ENCODE measurements around the gene CACNA2D3.

DNA sequence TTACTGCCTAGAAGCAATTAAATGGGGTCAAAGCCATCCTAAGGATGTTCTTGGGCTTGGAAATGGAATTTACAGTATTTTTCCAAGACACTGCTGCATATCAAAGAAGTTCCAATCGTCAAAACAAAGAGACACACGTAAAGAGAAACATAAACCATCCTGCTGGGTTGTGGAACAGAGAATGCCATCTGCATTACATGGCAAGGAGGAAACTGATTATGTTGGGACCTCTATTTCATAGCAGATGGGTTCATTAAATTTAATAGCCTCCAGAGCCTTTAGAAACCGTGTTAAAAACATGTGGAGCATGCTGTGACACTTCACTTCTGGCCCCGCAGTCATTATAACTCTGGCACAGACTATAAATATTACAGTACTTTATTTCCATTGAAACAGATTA is 650.9 kb downstream of the CACNA2D3 start:
- TF ChIP-seq, protein P1, sequence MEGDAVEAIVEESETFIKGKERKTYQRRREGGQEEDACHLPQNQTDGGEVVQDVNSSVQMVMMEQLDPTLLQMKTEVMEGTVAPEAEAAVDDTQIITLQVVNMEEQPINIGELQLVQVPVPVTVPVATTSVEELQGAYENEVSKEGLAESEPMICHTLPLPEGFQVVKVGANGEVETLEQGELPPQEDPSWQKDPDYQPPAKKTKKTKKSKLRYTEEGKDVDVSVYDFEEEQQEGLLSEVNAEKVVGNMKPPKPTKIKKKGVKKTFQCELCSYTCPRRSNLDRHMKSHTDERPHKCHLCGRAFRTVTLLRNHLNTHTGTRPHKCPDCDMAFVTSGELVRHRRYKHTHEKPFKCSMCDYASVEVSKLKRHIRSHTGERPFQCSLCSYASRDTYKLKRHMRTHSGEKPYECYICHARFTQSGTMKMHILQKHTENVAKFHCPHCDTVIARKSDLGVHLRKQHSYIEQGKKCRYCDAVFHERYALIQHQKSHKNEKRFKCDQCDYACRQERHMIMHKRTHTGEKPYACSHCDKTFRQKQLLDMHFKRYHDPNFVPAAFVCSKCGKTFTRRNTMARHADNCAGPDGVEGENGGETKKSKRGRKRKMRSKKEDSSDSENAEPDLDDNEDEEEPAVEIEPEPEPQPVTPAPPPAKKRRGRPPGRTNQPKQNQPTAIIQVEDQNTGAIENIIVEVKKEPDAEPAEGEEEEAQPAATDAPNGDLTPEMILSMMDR (IDR thresholded peaks at IDR 0.05) = no peak
- no peak for TF ChIP-seq EP300 (IDR thresholded peaks at IDR 0.05; ENCODE audit: low read depth)

Measured in transverse colon (tissue), 3 donors.